HL-60 (cell line): ENCODE data around the gene SLC6A5.

ENCODE experiments used
- DNase-seq, 2 experiments: peaks; one replicate each; pipeline ENCODE4 v3.0.0-alpha.2; 2010 to 2020; ENCODE audit warnings: low read depth in 1 of 2, low spot score in 1 of 2
- H3K27ac ChIP-seq: fragments of 250-450 bp; sonication (Bioruptor Pico); replicated peaks from 2 replicates; pipeline ENCODE4 v1.5.1; 2020; ENCODE audit warnings: mild to moderate bottlenecking, moderate library complexity
- H3K27me3 ChIP-seq: fragments of 250-450 bp; sonication (Bioruptor Pico); 2 replicates; pipeline ENCODE4 v1.5.1; 2021; ENCODE audit warnings: mild to moderate bottlenecking, moderate library complexity; ENCODE audit not compliant: insufficient read depth, poor library complexity, severe bottlenecking
- H3K4me3 ChIP-seq: replicated peaks from 2 replicates; pipeline ENCODE4 v1.5.1; 2011; ENCODE audit warnings: mild to moderate bottlenecking, control low read depth, low read length; ENCODE audit not compliant: insufficient read depth
- GABPA ChIP-seq: IDR thresholded peaks from 2 replicates; pipeline ENCODE4 v1.6.1; 2012; ENCODE audit warnings: low read depth
- POLR2AphosphoS5 ChIP-seq: IDR thresholded peaks from 2 replicates; pipeline ENCODE4 v1.6.1; 2012; ENCODE audit warnings: low read depth
- SPI1 ChIP-seq: IDR thresholded peaks from 2 replicates; pipeline ENCODE4 v1.6.1; 2012; ENCODE audit warnings: low read depth, mild to moderate bottlenecking, borderline replicate concordance
- TF ChIP-seq, protein P1 (sequence below): IDR thresholded peaks from 2 replicates; pipeline ENCODE4 v1.6.1; 2012; ENCODE audit warnings: low read depth; ENCODE audit not compliant: insufficient replicate concordance
- TF ChIP-seq, protein P2 (sequence below): IDR thresholded peaks from one replicate; pipeline ENCODE4 v1.5.1; 2011; ENCODE audit warnings: low read length, control low read depth, inconsistent platforms; ENCODE audit not compliant: insufficient read depth

The SLC6A5 gene

DNA sequence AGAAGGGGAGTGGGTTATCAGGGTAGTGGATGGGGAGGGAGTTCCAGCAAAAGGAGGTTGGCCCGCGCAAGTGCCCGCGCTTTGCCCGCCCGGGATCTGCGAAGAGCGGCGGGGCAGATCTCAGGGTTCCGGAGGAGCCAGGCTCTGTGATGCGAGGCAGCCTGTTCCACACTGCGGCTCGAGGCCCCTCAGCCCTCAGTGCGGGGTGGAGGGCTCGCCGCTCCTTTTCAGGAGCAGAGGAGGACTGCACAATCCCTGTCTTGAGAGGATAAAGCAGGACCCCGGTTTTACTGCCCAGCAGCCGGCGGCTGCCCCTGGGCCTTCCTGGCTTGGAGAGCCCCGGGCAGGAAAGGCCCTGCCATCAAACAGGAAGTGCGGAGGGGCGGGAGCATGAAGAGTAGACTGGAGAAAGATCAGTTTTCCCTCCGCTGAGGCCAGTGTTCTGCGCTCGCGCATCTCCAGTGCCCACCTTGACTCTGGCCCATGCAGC is 6.2 kb downstream of the SLC6A5 start:
- H3K27me3 ChIP-seq, result peaks cover 75% of the 10 kb centered on the region

DNA sequence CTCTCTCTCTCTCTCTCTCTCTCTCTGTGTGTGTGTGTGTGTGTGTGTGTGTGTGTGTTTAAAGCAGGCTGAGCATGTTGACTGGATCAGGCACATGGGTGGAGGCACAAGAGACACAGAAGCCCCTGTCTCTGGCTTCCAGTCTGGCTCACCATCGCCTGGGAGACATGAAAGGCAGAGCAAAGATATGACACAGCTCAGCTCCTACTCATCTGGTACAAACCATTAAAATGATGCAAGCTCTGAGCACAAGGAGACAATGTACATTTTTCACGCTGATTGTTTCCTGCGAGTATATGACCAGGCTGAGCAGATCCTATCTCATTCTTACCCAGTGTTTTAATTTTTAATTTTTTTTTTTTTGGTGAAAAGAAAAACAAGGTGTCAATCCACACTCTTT is 9.5 kb downstream of the SLC6A5 start:
- H3K4me3 ChIP-seq, result no peak overlapping the region
- H3K27ac ChIP-seq, result no peak overlapping the region
- peaks cover 54% of the 10 kb centered on the region for H3K27me3 ChIP-seq
- TF ChIP-seq SPI1, result no peak
- TF ChIP-seq, protein P1, sequence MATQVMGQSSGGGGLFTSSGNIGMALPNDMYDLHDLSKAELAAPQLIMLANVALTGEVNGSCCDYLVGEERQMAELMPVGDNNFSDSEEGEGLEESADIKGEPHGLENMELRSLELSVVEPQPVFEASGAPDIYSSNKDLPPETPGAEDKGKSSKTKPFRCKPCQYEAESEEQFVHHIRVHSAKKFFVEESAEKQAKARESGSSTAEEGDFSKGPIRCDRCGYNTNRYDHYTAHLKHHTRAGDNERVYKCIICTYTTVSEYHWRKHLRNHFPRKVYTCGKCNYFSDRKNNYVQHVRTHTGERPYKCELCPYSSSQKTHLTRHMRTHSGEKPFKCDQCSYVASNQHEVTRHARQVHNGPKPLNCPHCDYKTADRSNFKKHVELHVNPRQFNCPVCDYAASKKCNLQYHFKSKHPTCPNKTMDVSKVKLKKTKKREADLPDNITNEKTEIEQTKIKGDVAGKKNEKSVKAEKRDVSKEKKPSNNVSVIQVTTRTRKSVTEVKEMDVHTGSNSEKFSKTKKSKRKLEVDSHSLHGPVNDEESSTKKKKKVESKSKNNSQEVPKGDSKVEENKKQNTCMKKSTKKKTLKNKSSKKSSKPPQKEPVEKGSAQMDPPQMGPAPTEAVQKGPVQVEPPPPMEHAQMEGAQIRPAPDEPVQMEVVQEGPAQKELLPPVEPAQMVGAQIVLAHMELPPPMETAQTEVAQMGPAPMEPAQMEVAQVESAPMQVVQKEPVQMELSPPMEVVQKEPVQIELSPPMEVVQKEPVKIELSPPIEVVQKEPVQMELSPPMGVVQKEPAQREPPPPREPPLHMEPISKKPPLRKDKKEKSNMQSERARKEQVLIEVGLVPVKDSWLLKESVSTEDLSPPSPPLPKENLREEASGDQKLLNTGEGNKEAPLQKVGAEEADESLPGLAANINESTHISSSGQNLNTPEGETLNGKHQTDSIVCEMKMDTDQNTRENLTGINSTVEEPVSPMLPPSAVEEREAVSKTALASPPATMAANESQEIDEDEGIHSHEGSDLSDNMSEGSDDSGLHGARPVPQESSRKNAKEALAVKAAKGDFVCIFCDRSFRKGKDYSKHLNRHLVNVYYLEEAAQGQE, result no peak
- TF ChIP-seq GABPA, result no peak
- no peak for TF ChIP-seq POLR2AphosphoS5
- TF ChIP-seq, protein P2, sequence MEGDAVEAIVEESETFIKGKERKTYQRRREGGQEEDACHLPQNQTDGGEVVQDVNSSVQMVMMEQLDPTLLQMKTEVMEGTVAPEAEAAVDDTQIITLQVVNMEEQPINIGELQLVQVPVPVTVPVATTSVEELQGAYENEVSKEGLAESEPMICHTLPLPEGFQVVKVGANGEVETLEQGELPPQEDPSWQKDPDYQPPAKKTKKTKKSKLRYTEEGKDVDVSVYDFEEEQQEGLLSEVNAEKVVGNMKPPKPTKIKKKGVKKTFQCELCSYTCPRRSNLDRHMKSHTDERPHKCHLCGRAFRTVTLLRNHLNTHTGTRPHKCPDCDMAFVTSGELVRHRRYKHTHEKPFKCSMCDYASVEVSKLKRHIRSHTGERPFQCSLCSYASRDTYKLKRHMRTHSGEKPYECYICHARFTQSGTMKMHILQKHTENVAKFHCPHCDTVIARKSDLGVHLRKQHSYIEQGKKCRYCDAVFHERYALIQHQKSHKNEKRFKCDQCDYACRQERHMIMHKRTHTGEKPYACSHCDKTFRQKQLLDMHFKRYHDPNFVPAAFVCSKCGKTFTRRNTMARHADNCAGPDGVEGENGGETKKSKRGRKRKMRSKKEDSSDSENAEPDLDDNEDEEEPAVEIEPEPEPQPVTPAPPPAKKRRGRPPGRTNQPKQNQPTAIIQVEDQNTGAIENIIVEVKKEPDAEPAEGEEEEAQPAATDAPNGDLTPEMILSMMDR, result no peak
- DNase-seq, result no peak

More for the DNA sequence above, 6.2 kb downstream of the SLC6A5 start:
- Histone ChIP-seq H3K27ac (no peak overlapping the region), H3K4me3 (no peak overlapping the region)
- no peak for DNase-seq
- TF ChIP-seq SPI1 (no peak), GABPA (no peak), POLR2AphosphoS5 (no peak)
- TF ChIP-seq, protein P2, result no peak
- TF ChIP-seq, protein P1, result no peak

DNA sequence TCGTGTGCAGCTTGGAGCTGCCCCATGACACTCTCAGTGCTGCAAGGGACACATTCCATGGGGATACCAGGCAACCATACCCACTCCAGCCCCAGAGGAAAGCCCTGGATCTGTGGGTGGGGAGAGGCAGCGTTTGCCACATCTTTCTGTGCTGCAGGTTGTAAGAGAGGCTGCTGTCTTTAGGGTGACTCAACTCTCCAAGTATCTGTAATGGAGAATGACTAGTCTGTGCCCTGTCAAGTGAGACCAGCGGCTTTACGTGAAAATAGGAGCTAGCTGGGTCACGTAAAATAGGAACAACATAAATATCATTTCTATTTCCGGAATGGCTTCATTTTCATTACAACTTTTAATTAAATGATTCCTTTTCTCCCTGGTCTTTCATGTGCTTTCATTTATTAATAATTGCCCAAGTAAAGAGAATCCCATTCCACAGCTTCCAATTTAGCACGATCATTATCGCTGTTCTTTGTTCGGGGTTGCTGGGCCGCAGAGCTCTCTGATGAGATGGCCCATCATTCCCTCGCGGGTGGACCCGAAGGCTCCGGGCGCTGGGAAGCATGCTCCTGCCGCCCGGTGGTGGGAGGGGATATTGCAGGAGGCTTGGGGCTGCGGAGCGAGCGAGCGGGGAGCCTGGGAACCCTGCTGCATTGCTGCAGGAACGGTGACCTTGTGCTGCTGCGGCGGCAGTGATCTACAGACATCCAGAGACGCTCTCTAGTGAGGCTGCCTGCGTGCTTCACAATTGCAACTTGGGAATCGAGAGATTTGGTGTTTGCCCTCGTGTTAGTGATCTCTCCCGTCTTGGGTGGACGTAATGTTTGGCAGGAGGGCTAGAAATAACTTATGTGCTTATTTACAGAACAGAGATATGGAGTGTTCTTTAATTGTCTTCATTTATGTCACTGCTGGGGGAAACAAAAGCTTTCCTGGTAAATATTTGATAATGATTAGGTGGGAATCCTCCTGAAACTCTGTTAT is 10.6 kb downstream of the SLC6A5 start:
- H3K27ac ChIP-seq, result no peak overlapping the region
- TF ChIP-seq GABPA, result no peak
- TF ChIP-seq, protein P2, result peak; percentile 80
- no peak for TF ChIP-seq POLR2AphosphoS5
- TF ChIP-seq, protein P1, result no peak
- no peak for TF ChIP-seq SPI1
- peaks cover 45% of the 10 kb centered on the region for H3K27me3 ChIP-seq
- H3K4me3 ChIP-seq, result no peak overlapping the region
- DNase-seq, result peak; percentile 40 to 64
